HG03097 (cell line): ENCODE results near the gene TCF21.
"Not testable (repeated sequence)": the region's sequence is repeated elsewhere in the genome, so short reads cannot be mapped to it uniquely, and the experiment has no call there.

ENCODE experiments used
- ATAC-seq: cut with Tn5 transposase; IDR thresholded peaks from one replicate; pipeline ENCODE4 v1.9.1; 2021; ENCODE audit not compliant: unreplicated experiment, low FRiP score

The TCF21 gene

GRCh38 chr6:133921249-133921859 is 32.4 kb downstream of the TCF21 start:
- no peak for ATAC-seq

GRCh38 chr6:133923938-133924593 is 35.2 kb downstream of the TCF21 start:
- peak; percentile 71 for ATAC-seq

GRCh38 chr6:133931221-133931620 is 42.3 kb downstream of the TCF21 start:
- ATAC-seq: not testable (repeated sequence)

GRCh38 chr6:133936352-133936751 is 47.4 kb downstream of the TCF21 start:
- not testable (repeated sequence) for ATAC-seq

GRCh38 chr6:133937909-133938308 is 49.0 kb downstream of the TCF21 start:
- no peak for ATAC-seq

- ATAC-seq: no peak
These were observed 49.6 kb downstream of the TCF21 start for GRCh38 chr6:133938533-133938932.

GRCh38 chr6:133939778-133940667 is 51.1 kb downstream of the TCF21 start:
- ATAC-seq: no peak
